ENCODE data around the gene SLC13A4.
"Not testable (repeated sequence)": the region's sequence is repeated elsewhere in the genome, so short reads cannot be mapped to it uniquely, and the experiment has no call there.

Gene SLC13A4

DNA sequence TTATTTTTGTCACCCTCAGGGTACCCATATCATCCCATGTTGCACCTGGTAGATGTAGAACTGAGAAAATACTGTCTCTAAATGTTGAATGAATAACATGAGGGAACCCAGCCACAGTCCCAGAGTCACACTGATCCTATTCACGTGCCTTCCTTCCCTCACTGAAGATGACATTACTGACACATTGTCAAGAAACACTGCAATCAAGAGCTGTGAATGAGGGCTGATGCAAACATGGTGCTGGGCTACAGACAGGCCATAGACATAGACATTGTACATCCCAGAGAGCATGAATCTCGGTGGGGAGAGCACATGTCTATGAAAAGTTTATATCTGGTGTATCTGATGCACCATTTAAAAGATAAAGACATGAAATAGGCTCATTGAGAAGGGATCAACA, 9.8 kb downstream of the SLC13A4 start:
- DNase-seq, result no peak

DNA sequence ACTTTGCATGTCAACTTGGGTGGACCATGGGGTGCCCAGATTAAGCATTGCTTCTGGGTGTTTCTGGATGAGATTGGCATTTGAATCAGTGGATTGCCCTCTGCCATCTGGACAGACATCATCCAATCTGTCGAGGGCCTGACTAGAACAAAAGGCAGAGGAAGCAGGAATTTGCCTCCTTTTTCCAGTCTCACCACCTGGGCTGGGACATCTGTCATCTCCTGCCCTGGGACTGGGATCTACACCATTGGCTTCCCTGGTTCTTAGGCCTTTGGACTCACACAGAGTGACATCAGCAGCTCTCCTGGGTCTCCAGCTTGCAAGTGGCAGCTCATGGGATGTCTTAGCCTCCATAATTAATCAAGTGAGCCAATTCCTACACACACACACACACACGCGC, 10.3 kb downstream of the SLC13A4 start:
- DNase-seq, result peak; percentile 38 to 89

DNA sequence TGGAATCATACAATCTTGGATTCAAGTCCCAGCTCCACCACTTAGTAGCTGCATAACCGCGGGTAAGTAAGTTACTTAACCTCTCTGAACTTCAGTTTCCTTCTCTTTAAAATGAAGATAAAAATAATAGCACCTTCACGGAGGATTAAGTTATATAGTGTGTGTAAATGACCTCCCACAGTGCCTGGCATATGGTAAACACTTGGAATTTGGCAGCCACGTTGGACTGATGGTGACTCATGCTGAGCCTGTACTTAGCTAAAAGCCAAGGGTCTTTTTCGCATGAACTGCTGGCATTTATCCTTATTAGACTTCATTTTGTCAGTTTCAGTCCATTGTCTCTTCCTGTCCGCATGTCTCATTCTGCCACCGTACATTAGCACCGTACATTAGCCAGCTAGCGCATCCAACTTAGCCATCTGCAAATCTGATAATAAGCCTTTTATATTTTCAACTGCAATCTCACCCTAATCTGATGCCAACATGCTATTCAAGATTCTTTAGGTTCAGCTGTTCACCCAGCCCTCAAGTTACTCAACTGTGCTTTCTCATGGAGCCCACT, 11.2 kb downstream of the SLC13A4 start:
- DNase-seq, result peak; percentile 89 to 97

DNA sequence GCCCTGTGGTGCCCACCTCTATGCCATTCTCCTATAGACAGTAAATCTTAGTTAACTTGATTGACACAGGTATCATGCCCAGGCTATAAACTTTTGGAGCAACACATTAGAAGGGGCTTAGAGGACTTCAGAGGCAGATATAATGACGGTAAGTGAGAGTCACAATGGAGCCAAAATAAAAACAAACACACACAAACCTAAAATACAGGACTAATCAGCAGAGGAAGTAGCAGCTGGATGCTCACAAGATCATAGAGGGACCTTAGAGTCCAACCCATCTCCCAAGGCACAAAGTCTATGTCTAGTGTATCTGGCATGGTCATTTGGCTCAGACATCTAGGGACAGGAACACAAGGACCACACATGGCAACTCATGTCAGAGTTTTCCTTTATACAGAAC, 12.3 kb downstream of the SLC13A4 start:
- no peak for DNase-seq

DNA sequence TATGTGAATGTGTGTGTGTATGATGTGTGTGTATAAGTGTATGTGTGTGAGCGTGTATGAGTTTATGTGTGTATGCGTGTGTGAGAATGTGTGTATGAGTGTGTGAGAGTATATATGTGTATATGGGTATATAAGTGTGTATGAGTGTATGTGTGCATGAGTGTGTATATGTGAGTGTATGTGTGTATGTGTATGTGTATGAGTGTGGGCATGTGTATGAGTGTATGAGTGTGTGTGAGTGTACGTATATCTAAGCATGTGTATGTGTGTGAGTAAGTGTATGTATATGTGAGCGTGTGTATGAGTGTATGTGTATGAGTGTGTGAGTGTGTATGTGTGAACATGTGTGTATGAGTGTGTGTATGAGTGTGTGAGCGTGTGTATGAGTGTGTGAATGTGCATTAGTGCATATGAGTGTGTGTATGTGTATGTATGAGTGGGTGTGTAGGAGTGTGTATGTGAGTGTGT, 12.9 kb downstream of the SLC13A4 start:
- DNase-seq, result no peak

DNA sequence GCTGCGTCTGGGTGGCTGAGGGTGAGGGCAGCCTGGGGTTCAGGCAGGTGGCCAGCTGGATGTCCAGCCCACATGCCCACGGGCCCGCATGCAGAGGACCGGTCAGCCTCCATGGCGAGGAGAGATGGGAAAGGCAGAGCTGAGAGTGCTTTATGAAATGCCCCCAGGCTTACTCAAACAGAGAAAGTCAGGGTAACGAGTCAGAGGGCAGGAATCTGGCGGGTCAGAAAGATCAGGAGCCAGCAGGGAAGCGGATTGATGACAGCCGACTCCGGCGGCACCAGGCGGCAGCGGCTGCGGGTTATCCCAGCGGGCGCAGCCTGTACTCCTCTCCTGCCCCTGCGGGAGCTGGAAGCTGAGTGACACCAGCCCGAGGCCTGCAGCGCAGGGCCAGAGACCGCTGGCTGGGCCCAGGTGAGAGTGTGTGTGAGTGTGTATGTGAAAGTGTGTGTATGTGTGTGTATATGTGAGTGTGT, 13.4 kb downstream of the SLC13A4 start:
- peak in 1 of 2 experiments; percentile 29 for DNase-seq

DNA sequence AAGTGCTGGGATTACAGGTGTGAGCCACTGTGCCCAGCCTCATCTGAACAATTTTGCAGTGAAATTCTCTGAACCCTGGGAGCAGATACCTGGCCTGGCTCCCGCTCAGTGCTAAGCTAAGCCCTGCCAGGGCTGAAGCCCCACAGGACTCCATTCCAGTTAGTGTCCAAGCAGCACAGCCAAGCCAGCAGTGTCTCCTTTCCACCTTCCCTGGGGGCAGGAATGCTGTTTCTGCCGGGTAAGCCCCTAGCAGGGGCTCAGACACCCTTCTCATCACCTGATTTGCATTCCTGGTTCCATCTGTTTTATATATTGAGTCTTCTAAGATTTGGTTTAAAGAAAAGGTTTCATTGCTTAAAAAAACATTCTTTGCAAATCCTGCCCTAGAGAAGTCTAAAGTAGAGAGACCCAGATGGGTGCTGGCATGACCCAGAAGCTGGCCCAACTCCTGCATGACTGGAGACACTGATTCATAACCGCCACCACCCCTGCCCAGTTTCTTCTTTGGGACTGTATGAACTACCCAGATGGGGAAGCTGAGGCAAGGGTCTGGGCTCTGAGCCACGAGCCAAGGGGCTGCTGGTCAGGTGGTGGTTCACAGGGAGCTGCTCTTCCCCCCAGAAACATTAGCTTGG, 14.0 kb downstream of the SLC13A4 start:
- DNase-seq, result peak in 1 of 2 experiments; percentile 30

DNA sequence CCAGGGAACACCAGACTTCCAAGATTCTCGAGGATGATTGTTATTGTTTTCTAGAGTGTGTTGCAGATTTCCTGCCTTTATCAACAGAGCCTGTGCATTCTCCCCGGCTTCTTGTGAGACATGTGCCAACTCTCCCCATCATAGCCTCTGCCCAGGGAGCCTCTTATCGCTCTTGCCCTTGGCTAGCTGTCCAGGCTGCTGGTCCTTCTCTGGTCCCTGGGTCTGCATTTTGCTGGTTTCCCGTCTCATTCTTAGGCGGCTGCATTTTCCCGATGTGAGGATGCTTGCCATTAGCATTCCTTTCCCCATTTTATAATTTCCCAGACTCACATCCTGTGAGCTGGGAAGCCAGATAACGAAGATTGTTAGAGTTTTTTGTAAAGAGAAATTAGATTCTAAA, 15.2 kb downstream of the SLC13A4 start:
- DNase-seq, result no peak

DNA sequence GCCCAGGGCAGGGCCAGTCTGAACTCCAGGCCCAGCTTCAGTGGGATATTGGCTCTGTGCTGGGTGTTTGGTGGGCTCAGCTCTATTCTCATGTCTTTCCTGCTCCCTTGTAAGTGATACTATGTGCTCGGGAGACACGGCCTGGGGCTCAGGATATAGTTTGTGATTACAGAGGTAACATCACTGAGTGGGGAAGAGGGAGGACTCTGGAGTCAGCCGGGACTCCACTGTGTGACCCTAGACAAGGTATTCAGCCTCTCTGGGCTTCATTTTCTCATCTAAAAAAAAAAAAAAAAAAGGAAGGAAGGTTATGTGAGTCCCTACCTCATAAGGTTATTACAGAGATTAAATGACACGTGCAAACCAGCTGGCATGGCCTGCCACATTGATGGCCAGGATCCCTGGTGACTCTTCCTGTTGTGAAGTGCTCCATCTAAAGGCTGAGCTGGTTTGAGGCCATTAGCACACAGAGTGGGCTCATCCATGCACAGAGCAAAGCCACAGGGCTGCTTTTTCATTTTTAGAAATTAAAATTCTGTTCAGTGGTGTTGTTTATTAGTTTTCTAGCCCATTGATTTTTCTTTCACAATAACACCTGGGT, 15.7 kb downstream of the SLC13A4 start:
- DNase-seq, result peak in 1 of 2 experiments; percentile 53

DNA sequence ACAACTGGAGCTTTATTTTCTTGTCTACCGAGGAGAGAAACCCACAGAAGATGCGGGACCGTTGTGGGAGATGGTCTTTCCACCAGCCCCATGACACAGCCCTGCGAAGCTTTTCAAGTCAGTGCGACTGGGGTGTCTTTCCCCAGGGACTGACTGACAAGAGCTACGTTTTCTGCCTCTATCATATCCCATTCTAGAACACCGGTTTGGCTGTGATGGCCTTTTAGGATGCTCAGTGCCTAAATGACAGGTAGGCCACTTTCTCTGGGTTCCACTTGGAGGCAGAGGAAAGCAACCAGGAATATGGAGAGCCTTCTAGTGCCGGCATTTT, 16.9 kb downstream of the SLC13A4 start:
- DNase-seq, result no peak

DNA sequence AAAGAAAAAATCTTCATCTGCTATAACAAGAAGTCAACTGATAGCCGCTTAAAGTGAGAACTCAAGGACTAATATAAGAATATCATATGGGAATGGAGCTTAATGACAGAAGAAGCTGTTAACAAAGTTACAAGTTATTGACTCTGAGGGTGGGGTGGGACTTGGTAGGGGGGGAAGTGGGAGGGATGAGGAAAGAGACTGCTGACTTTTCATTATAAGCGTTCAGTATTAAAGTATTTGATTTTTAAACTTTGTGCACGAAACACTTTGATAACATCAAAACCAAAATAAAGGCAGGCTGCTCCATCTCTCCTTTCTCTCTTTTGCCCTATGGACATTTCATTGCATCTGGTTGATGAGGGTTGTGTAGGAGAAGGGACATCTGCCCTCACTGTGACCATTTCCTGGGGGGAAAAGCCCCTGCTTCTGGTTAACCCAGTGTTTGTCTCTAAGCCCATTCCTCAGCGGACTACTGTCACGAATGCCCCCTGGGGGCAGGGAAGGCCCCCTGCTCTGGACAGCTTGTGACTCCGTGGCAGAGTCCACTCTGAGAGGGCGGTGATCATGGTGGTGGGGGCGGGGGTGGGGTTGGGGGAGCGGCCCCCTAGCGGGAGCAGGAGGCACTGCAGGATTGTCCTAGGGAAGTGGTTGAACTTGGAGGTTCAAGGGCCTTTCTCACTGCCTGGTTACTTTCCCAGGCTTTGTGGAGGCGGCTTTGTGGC, 17.4 kb downstream of the SLC13A4 start:
- DNase-seq, result no peak

DNA sequence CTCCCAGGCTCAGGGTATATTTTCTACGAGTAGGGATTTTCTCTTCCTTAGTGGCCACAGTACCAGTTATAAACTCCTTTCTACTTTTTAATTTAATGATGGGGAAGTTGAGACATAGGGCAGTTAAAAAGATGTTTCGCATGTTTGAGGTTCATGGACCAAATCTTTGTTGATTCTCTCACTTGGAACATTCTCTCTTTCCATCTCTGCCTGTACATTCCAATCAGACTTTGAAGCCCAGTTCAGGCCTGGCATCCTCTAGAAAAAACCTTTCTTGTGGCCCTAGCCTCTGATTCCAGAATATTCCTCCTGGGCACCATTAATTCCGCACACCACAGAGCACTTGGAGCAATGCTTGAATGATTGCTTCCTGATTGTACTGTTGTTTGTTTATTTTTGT, 18.5 kb downstream of the SLC13A4 start:
- no peak for DNase-seq

DNA sequence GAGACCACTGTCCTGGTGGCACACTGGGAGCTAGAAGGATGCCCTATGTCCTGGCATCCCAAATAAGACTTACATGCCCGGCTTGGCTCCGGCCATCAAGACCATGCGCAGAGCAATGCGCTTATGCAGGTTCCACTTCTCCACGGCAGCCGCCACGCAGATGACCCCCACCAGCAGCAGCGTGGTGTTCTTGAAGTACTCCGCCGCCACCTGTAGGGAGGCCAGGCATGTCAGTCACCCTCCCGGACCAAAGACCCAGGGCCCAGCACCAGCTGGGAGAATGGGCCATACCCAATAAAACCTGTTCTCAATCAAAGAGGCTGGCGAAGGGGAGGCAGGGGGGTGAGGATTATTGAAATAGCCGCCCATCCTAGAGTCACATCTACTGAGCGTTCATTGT, 19.9 kb downstream of the SLC13A4 start:
- no peak for DNase-seq

DNA sequence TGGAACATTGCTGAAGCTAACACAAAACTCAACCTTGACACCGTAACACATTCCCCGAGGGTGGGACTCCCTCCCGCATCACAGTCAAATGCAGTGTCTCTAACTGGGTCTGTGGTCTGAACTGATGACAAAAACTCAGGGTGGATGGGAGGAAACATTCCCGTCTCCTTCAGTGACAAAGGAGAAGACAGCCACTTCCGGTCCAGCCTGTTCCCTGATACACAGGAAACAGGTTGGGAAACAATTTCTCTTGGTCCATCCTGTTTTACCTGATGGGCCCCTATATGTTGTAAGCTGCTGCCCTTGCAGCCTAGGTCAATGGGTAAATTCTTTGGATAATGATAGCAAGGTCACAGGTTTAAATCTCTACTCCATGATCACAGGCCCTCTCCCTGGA, 20.4 kb downstream of the SLC13A4 start:
- no peak for DNase-seq

DNA sequence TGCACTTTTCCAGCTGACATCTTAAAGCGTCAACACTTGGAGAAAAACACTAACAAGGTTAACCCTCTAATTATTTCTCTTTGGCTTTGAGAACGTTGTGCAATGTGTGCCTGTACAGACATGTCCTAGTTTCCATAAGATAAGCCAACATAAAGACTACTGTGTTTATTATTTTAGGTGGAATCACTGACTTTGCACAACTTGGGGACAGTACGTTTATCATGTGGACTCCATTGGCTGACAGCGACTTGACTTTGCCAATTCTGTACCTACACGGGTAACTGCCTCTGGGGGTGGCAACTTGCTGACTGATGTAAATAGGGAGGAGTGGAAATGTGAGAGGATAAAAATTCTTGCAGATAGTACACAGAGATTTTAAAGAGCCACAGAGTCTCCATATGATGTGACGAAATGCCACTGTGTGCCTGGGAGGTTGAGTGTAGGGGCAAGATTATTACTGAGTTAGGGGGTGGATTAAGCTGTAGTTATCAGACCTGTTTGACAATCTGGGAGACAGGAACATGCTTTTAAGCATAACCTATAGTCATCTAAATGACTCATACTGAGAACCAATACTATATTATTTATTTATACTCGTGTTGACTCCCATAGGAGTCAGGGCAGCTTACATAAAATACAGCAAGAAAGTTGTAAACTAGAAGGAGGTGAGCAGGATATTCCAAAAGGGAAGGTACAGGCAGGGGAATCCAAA, 21.0 kb downstream of the SLC13A4 start:
- no peak for DNase-seq

DNA sequence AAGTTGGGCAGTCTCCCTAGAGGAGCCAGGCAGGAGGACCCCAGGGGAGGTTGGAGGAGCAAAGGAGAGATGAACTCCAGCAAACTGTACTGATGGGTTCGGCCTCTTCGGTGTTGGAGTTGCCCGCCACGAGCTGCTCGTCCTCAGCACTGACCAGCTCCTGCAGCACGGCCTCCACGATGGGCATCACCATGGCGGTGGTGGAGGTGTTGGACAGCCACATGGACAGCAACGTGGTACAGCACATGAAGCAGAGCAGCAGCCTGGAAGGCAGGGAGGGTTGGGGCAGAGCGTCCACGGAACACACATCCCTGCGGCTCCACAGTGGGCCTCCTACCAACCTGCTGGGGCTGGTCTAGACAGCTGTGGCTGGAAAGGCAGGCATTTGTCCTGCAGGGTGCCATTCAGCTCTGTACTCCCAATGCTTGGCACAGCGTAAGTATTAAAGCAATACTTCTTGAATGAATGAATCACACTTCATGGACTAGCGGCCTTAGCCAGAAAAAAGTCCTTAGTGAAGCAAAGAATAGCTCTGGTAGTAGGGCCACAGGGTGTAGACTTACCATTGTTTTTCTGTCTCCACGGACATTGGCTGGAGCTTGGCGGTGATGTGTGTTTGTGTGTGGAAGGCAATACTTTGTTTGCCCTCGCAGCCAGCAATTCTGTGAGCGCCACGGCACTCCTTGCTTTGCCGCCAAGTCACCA, 21.8 kb downstream of the SLC13A4 start:
- DNase-seq, result no peak

DNA sequence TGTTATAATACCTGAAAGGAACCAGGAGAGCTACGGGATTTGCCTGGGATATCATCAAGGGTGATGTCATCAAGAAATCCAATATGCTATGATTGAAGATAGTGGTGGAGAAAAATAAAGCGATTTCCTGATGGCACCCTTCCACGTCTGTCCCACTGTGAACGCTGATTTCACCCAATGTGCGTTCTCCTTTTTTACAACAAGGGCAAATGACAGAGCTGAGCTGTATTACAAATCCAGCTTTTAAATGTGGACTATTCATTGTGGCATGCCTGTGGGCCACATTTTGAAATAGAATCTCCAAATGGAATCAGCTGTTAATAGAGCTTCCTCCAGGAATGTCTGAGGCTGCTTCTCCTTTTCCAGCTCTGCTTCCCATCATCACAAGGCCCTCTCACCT, 23.3 kb downstream of the SLC13A4 start:
- no peak for DNase-seq

DNA sequence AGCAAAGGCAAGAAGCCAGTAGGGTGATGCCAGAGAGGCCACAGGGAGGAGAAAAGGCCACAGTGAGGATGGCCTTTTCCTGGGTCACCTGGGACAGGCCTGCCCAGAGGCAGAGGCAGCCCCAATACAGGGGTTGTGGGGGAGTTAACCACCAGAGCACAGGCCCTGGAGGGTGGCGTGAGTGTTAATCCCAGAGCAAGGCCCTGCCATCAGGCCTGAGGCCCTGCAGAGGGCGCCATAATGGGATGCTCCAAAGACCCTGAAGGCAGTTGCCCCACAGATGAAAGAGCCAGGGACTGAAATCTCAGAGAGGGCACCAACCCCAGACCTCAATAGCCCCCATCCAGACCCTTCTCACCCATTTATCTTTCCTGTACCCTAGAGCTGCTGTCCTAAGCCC, 23.9 kb downstream of the SLC13A4 start:
- DNase-seq, result no peak

DNA sequence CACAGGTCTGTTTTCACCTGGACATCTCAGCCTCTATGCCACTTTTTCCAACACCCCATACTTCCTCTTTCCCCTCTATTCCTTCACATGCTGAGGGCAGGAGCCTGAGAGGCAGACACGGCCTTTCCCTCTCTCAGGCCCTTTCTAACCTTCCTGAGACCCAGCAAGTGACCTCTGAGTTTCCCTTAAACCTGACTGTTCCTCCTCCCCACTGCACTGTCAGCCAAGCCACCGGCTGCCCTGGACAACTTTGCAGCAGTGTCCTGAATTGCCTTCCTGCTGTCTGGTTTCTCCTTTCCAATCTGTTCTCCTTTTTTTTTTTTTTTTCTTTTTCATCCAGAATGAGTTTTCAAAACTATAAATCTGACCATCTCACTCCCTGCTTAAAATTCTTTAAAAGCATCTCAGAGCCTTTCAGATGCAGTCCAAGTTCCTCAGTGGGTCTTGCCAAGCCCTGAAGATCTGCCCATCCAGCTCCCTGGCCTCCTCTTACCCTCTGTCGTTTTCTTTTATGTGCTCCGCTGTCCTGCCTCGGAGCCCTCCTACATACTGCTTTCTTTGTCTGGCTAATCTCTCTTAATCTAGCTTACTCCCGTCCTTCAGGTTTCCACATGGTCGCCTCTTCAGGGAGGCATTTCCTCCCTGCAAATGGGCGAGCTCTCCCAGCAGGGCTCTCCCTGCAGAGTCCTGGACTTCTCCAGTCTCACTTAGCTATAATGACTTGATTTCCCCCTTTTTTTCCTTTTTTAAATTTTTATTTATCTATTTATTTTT, 30.5 kb downstream of the SLC13A4 start:
- no peak for DNase-seq

DNA sequence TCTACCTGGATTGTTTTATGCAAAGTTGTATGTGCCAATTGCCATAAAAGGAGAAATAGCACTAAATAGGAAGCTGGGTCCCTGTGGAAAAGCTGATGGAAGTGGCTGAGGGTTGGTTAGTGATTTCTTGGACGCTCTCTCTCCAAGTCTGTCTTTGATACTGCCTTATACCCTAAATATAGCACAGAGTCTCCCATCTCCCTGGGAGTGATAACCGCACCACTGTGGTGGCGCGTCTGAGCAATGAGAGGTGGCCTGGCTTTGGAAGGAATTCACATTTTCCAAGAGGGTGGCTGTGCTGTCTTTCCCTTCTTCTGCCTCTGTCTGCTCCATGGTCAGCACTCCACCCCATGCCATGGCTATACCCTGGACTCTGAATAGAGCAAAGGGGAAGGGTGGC, 34.4 kb downstream of the SLC13A4 start:
- DNase-seq, result no peak

DNA sequence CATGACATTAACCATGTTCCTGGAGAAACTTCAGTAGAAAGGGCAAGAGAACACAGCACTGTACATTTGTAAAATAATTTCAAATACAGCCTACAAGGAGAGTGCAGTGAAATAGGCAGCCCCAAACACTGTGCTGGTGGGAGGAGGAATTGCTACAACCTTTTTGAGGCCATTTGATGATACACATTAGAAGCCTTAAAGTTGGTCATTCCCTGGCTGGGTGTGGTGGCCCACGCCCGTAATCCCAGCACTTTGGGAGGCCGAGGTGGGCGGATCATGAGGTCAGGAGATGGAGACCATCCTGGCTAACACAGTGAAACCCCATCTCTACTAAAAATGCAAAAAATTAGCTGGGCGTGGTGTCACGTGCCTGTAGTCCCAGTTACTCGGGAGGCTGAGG, 35.4 kb downstream of the SLC13A4 start:
- not testable (repeated sequence) for DNase-seq

DNA sequence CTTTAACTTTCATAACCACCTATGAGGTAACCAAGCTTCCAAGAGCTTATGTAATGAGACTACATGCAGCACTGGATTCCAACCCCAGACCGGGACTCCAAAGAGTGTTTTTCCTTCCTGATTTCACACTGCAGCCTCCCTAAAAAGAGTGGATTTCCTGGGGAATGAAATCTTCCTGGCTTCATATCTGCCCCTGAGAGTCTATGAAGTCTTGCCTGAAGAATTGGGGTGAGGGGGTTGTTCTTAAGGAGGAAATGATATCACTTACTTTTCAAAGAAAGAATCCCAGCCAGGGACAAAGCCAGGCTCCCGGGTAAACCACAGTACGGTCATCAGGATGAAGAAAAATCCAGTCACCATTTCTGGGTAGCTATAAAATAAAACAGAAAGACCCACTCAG, 35.9 kb downstream of the SLC13A4 start:
- DNase-seq, result no peak
